Limb (tissue), 2 donors: ENCODE results near the gene NEK3.
A peak's percentile ranks its signal among the peaks of the same experiment; 100 is the strongest.
"Not testable (repeated sequence)": the region's sequence is repeated elsewhere in the genome, so short reads cannot be mapped to it uniquely, and the experiment has no call there.

Source experiments
- DNase-seq, 2 donors: peaks; one replicate each; pipeline ENCODE4 v3.0.0-alpha.2; 2016; ENCODE audit errors: extremely low spot score in 2 of 2

The NEK3 gene

DNA sequence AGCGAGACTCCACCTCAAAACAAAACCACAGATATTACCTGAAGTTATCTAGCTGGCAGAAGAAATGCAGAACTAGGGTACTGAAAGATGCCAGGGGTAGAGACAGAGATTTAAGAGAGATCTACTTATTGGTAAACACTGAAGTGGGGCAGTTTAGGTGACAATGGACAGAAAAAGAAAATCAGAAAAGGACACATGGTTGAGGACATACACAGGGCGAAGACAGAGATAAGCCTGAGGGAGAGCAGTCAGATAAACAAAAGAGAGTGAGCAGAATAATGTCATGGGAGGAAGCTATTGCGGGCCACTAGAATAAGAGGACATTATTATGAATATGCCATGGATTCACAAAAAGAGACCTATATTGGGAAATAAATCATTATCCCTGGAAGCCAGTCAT is 33.9 kb downstream of the NEK3 start:
- DNase-seq = no peak

DNA sequence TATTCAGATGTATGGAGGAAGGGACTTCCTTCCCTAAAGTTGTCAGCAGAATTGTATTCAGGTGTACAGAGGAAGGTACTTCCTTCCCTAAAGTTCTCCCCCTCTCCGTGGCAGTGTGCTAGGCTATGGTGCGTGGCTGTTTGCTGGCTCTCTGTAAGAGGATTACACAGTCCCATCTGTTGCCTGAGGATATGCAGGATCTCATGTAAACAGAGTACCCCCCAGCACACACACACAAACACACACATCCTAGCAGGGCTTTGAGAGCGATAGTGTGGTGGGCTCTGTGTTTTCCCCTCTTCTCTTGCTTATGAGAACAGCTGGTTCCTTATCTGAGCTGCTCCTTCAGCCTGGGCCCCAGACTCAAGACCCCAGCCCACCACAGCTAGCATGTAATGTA is 40.8 kb downstream of the NEK3 start:
- no peak for DNase-seq

DNA sequence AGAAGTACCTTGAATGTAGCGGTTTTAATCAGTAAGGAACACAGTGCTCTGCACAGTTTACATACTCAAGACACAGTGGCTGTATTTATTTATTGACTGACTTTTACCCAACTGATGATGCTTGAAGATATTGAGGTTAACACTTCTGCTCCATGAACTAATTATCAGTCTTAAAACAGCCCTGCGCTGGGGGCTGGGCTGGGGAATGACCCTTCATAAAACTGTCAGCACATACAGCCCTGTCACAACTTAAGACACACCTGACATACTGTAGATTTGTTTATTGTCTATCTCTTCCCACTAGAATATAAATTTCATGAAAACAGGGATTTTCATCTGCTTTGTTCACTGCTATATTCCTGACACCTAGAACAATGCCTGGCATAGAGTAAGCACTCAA is 41.3 kb downstream of the NEK3 start:
- DNase-seq = no peak

DNA sequence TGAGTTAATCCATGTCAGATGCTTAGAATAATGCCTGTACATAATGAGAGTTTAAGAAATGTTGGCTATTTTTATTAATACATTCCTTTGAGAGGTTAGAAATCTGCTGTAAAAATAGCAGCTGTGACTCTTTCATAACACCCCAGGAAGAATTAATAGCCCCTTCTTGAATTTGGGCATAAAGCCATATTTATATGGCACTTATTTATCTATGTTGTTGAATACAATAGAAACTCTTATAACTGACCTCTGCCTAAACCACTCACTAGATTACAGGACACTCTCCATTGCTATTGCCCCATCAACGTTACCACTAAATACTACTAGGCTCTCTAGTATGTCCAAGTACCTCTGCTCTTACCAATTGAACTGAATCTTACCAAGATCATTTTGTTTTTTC is 46.8 kb downstream of the NEK3 start:
- DNase-seq = no peak

DNA sequence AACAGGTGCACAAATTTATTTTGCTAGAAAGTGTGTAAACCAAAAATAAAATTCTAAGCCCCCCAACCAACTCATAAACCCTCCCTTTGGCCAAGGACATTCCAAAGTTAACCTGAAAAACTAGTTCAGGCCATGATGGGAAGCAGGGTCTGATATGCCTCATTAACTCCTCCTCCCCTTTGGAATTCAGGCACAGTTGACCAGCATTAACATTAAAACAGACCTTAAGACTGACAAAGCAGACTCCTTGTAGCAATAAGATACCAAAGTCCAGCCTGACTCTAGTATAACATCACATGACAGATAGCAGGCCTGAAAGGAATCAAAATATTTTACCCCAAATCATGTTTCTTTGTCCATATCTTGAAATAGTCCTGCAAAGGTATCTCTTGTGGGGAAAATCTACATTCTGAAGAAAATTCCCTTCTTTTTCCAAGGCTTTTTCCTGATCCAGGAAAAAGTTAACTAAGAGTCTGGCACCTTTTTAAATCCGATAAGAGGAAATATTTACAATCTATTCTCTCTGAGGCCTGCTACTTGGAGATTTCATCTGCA is 50.2 kb downstream of the NEK3 start:
- no peak for DNase-seq

DNA sequence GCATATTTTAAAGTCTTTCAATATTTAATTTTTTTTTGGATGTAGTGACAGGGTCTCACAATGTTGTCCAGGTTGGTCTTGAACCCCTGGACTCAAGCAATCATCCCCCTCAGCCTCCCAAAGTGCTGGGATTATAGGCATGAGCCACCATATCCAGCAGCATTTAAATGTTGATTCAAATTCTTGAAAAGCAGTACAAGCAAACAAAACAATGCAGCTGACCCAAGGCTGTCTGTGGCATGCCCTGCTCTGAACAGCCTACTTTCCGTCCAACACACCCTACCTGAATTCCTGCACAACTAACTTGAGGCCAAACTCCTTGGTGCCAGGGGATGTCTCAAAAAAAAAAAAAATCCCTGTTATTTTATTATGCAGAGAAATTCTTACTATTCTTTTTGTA is 53.6 kb downstream of the NEK3 start:
- no peak for DNase-seq

DNA sequence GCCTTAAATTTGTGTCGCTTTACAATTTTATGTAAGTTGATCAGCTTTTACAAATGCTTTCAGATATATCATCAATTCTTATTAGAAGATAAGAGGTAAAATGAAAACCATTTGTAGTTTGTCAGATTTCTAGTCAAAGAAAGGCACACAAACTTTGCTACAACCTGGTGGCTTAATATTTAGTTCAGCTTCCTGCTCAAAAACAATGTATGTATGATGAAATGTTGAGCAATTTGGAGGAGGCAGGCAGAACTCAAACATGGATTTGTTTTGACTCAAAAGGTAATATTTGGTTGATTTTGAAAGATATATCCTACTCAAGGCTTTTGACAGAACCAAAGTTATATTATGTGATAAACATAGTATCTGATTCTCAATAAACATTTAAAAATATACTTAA is 54.8 kb downstream of the NEK3 start:
- no peak for DNase-seq

DNA sequence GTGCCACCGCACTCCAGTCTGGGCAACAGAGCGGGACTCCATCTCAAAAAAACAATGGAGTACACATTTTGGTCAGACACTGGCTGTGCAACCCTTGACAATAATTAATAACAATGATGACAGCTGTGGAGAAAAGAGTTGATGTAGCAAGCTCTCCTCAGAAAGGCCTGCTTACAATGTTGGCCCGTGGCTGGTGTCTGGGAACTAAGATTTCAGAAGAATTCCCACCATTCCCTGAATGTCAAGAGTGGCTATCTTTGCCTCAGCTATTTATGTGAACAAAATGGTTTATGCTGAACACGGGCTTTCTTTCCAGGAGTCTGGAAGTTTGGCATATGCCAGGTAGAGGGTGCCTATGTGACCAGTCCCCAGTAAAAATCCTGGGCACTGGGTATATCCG is 56.0 kb downstream of the NEK3 start:
- DNase-seq = no peak

DNA sequence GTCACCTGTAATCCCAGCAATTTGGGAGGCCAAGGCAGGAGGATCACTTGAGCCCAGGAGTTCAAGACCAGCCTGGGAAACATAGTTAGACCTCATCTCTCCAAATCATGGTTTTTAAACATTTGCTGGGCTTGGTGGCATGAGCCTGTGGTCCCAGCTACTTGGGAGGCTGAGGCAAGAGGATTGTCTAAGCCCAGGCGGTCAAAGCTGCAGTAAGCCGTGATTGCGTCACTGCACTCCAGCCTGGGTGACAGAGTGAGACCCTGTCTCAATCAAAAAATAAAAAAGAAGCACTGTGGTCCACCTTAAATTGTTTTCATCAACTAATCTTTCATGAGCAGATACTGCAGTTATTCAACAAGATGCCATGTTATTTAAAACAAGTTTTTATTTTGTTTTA is 57.0 kb downstream of the NEK3 start:
- DNase-seq = not testable (repeated sequence)

DNA sequence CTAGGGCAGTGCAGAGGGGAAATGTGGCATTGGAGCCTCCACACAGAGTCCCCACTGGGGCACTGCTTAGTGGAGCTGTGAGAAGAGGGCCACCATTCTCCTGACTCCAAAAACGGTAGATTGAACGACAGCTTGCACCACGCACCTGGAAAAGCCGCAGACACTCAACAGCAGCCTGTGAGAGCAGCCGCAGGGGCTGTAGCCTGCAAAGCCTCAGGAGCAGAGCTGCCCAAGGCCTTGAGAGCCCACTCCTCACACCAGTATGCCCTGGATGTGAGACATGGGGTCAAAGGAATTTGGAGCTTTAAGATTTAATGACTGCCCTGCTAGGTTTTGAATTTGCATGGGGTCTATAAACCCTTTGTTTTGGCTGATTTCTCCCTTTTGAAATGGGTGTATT is 62.2 kb downstream of the NEK3 start:
- no peak for DNase-seq

DNA sequence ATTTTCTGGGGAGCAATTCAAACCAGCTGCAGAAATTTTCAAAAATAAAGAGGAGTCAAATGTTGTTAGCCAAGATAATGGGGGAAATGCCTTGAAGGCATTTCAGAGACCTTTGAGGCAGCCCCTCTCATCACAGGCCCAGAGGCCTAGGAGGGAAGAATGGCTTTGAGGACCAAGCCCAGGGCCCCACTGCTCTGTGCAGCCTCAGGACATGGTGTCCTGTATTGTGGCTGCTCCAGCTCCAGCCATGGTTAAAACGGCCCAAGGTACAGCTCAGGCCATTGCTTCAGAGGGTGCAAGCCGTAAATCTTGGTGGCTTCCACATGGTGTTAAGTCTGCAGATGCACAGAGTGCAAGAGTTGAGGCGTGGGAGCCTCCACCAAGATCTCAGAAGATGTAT is 62.6 kb downstream of the NEK3 start:
- no peak for DNase-seq

DNA sequence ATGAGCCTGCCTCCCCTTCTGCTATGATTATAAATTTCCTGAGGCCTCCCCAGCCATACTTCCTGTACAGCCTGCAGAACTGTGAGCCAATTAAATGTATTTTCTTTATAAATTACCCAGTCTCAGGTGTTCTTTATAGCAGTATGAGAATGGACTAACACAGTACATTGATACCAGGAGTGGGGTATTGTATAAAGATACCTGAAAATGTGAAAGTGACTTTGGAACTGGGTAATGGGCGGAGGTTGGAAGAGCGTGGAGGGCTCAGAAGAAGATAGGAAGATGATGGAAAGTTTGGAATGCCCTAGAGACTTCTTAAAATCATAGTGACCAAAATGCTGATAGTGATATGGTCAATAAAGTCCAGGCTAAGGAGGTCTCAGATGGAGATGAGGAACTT is 63.3 kb downstream of the NEK3 start:
- DNase-seq = no peak

DNA sequence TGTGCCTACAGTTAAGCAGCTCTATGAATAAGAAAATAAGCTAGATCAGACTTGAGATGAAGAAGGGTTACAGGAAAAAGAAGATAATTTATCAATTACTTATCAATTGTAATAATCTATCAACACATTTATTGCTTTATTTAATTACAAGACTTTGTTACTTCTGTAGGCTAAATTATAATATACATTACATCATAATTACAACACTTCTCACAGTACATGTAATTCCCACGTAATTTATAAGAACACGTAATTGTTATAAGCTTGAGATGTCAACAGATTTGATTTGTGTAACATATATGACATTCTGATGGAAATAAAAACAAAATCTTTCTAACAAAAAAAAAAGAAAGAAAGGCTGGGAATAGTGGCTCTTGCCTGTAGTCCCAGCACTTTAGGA is 67.3 kb downstream of the NEK3 start:
- DNase-seq = no peak

DNA sequence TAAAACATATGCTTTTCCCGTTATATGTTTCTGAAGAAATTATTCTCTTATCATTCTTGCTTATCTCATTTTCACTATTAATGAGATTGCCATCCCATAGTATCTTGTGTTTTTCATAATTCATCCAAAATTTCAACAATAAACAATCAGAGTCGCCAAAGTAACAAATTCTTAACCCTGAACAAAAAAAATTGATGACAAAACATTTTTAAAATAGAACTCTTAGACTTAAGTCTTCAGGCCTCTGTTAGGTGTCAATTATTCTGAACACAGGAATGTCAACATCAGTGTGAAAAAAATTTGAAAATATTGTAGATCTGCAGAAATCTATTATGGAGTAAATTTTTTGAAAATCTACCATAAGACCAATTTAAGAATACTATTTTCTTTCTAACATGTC is 67.9 kb downstream of the NEK3 start:
- no peak for DNase-seq

DNA sequence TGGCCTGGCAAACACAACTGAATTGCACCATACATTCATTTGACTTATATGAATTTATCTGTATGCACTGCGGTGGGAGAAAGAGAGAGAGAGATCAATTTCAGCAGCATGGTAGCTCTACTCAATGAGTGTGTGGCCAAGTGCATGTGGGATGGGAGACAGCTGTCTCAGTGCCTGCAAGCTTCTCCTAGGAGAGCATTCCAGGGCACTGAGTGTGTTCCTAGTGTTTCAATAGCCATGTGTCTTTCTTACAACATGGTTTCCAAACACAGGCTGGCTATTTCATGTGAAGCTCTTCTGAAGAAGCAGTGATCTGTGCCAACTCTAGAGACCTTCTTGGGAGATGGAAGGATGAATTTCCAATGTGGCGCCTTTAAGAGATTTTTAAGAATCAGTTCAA is 74.0 kb downstream of the NEK3 start:
- DNase-seq = peak in 1 of 2 donors; percentile 29

DNA sequence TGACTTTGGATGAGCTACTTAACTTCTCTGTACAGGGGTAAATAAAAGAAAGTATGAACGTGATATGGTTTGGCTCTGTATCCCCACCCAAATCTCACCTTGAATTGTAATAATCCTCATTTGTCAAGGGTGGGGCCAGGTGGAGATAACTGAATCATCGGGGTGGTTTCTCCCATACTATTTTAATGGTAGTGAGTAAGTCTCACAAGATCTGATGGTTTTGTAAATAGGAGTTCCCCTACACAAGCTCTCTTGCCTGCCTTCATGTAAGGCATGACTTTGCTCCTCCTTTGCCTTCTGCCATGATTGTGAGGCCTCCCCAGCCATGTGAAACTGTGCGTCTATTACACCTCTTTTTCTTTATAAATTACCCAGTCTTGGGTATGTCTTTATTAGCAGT is 74.4 kb downstream of the NEK3 start:
- not testable (repeated sequence) for DNase-seq
